Stimulated activated naive CD8-positive, alpha-beta T cell treated with anti-CD3 and anti-CD28 coated beads, Interleukin-15, amount 100 ng/mL, for 72 hours (primary cell): ENCODE data around the gene CMKLR1.

Source experiments
- ATAC-seq: fragments of 150-1000 bp; cut with Tn5 transposase; 2 replicates; pipeline ENCODE4 v1.10.0; 2021; ENCODE audit warnings: mild to moderate bottlenecking, moderate library complexity
- DNase-seq, 2 donors: peaks; one replicate each; pipeline ENCODE4 v3.0.0; 2021 to 2022
- H3K27ac Mint-ChIP-seq, 2 donors: one replicate each; pipeline ENCODE4 v1.8.0; 2022; ENCODE audit warnings: mild to moderate bottlenecking in 2 of 2, mixed read lengths in 2 of 2, moderate library complexity in 2 of 2
- H3K27me3 Mint-ChIP-seq: one replicate; pipeline ENCODE4 v1.8.0; 2022; ENCODE audit warnings: mixed read lengths
- H3K4me1 Mint-ChIP-seq: one replicate; pipeline ENCODE4 v1.8.0; 2022; ENCODE audit warnings: mild to moderate bottlenecking, mixed read lengths
- H3K4me3 Mint-ChIP-seq, 2 donors: one replicate each; pipeline ENCODE4 v1.8.0; 2022; ENCODE audit warnings: mild to moderate bottlenecking in 2 of 2, mixed read lengths in 2 of 2, moderate library complexity in 1 of 2
- H3K9me3 Mint-ChIP-seq, 2 donors: one replicate each; pipeline ENCODE4 v1.8.0; 2022; ENCODE audit warnings: mixed read lengths in 2 of 2

The CMKLR1 gene

DNA sequence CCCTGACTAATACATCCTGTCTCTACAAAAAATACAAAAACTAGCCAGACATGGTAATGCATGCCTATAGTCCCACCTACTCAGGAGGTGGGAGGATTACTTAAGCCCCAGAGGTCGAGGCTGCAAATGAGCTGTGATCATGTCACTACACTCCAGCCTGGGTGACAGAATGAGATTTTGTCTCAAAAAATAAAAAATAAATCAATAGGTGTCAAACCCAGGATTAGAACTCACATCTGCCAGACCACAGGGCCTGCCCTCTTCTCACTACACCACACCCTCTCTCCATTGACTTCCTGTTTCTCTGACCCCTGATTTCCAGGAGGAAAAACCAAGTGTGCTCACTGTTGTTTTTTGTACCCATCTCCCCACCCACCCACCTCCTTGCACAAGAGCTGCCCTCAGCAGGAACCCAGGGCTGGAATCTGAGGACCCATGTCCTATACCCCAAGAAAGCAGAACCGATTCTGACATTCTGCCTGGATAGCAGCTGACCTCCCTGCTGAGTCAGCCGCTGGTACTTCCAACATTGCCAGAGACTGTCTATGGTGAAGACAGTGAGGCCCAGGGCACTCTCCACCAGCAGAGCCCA is 6.2 kb downstream of the CMKLR1 start:
- no peaks in the 10 kb centered on the region for H3K9me3 Mint-ChIP-seq
- peaks cover 18% of the 10 kb centered on the region for H3K27me3 Mint-ChIP-seq
- no peak overlapping the region for H3K4me3 Mint-ChIP-seq
- ATAC-seq = peak; percentile 22
- H3K4me1 Mint-ChIP-seq = peaks cover 9% of the 10 kb centered on the region
- H3K27ac Mint-ChIP-seq = peak overlapping the region in 1 of 2 donors; percentile 11
- DNase-seq = no peak

- H3K9me3 Mint-ChIP-seq = no peaks in the 10 kb centered on the region
- no peak overlapping the region for H3K4me3 Mint-ChIP-seq
- peaks cover 18% of the 10 kb centered on the region for H3K27me3 Mint-ChIP-seq
- H3K27ac Mint-ChIP-seq = no peak overlapping the region
- DNase-seq = no peak
- H3K4me1 Mint-ChIP-seq = no peaks in the 10 kb centered on the region
- ATAC-seq = no peak
Observed at GRCh38 chr12:108328420-108328819, 10.7 kb downstream of the CMKLR1 start.

DNA sequence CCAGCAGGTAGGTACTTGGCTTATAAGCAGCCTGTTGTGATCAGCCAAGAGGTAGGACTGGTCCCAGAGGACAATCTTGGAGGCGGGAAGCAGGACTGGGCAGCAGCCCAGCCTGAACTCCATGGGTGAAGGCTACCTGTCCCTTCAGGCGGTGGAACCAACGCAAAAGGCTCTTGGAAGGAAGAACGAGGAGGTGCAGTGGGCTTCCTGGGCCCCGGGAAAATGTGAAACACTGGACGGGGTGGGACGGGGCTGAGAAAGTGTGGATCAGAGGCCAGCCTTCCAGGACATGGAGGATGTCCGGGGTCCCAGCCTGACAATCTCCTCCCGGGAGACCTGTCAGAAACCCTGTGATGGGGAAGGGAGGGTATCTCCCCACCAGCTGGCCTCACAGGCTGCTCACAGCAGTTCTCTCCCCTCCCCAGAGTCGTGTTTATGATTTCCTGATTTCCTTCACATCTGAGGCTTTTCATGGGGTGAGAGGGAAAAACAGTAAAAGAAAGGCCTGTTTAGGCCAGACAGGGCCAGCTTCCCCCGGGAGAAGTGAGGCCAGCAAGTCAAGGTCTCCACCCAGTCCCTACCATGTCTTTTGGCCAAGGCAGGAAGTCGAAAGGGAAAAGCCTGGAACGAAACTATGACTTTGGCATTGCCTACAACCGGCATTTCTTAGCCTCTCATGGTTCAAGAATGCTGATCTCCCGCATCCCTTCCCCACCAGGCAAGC is 11.3 kb downstream of the CMKLR1 start:
- Mint-ChIP-seq H3K27ac (no peak overlapping the region), H3K4me1 (no peaks in the 10 kb centered on the region)
- no peak for ATAC-seq

GRCh38 chr12:108326254-108326750 is 12.8 kb downstream of the CMKLR1 start:
- Mint-ChIP-seq H3K4me1 (no peaks in the 10 kb centered on the region), H3K4me3 (no peak overlapping the region), H3K27ac (no peak overlapping the region), H3K27me3 (peaks cover 18% of the 10 kb centered on the region), H3K9me3 (no peaks in the 10 kb centered on the region)
- DNase-seq (no peak), ATAC-seq (no peak)

More for the DNA sequence above, 11.3 kb downstream of the CMKLR1 start:
- no peak for DNase-seq
- Mint-ChIP-seq H3K9me3 (no peaks in the 10 kb centered on the region), H3K27me3 (peaks cover 18% of the 10 kb centered on the region), H3K4me3 (no peak overlapping the region)

DNA sequence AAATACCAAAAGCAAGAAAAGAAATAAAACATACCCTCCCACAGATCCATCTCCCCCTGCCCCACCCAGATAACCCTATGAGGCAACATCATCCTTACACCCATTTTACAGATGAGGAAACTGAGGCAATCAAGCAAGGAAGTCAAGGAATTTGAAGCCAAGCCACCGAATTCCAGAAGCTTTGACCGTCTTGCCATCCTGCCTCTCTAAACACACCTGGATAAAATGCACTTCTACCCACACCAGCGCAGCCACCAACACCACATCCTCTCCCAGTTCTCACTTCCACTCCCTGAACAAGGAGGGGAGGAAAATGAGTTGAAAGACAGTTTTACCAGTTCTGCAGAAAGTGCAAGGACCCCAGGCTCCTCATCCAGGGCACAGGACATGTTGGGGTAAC is 13.6 kb downstream of the CMKLR1 start:
- no peak for DNase-seq
- Mint-ChIP-seq H3K4me1 (no peaks in the 10 kb centered on the region), H3K9me3 (no peaks in the 10 kb centered on the region), H3K4me3 (no peak overlapping the region), H3K27me3 (peaks cover 15% of the 10 kb centered on the region), H3K27ac (peak overlapping the region in 1 of 2 donors; percentile 29)
- no peak for ATAC-seq

DNA sequence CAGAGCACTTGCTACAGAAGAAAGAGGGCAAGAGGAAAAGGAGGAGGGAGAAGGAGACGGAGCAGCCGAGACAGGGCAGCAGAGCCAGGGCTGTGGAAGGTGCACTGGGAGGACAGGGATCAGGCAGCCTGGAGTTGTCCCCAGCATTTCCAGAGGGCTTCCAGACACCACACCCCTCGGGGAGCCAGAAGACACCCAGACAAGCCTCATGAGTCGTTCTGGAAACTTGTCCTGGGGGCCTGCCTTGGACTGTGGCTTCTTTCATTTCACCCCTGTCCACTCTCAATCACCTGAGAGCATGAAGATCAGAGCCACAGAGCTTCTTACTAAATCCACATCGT is 14.1 kb downstream of the CMKLR1 start:
- ATAC-seq (no peak), DNase-seq (no peak)
- peaks cover 17% of the 10 kb centered on the region for H3K27me3 Mint-ChIP-seq
- H3K27ac Mint-ChIP-seq = no peak overlapping the region
- no peaks in the 10 kb centered on the region for H3K9me3 Mint-ChIP-seq
- no peaks in the 10 kb centered on the region for H3K4me1 Mint-ChIP-seq
- no peak overlapping the region for H3K4me3 Mint-ChIP-seq

- H3K9me3 Mint-ChIP-seq = no peaks in the 10 kb centered on the region
- no peak for ATAC-seq
- no peaks in the 10 kb centered on the region for H3K4me1 Mint-ChIP-seq
- no peak overlapping the region for H3K4me3 Mint-ChIP-seq
- no peak for DNase-seq
- peaks cover 17% of the 10 kb centered on the region for H3K27me3 Mint-ChIP-seq
- H3K27ac Mint-ChIP-seq = no peak overlapping the region
Observed at GRCh38 chr12:108324351-108325017, 14.6 kb downstream of the CMKLR1 start.

- DNase-seq (no peak), ATAC-seq (no peak)
- Mint-ChIP-seq H3K9me3 (no peaks in the 10 kb centered on the region), H3K4me3 (no peak overlapping the region), H3K4me1 (no peaks in the 10 kb centered on the region), H3K27me3 (peaks cover 25% of the 10 kb centered on the region), H3K27ac (no peak overlapping the region)
Observed at GRCh38 chr12:108323581-108323980, 15.5 kb downstream of the CMKLR1 start.

GRCh38 chr12:108322998-108323397 is 16.1 kb downstream of the CMKLR1 start:
- H3K27me3 Mint-ChIP-seq = peaks cover 26% of the 10 kb centered on the region
- H3K9me3 Mint-ChIP-seq = no peaks in the 10 kb centered on the region
- no peak overlapping the region for H3K4me3 Mint-ChIP-seq
- no peak overlapping the region for H3K27ac Mint-ChIP-seq
- H3K4me1 Mint-ChIP-seq = no peaks in the 10 kb centered on the region
- DNase-seq (no peak), ATAC-seq (no peak)

DNA sequence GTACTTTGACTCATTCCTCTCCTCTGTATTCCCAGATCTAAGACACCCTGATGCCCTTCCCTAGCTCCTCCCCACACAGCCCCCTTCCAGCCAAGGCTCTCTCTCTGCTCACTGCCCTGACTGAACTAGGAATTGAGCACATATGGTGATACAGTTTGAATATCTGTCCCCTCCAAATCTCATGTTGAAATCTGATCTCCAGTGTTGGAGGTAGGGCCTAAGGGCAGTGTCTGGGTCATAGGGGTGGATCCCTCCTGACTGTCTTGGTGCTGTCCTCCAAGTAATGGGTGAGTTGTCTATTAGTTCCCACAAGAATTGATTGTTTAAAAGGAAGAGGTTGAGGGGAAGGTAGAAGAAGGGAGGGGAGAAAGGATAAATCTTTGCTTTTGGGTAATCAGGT is 17.4 kb downstream of the CMKLR1 start:
- DNase-seq = no peak
- no peak for ATAC-seq
- H3K4me3 Mint-ChIP-seq = no peak overlapping the region
- no peaks in the 10 kb centered on the region for H3K9me3 Mint-ChIP-seq
- no peaks in the 10 kb centered on the region for H3K4me1 Mint-ChIP-seq
- no peak overlapping the region for H3K27ac Mint-ChIP-seq
- H3K27me3 Mint-ChIP-seq = peaks cover 15% of the 10 kb centered on the region

DNA sequence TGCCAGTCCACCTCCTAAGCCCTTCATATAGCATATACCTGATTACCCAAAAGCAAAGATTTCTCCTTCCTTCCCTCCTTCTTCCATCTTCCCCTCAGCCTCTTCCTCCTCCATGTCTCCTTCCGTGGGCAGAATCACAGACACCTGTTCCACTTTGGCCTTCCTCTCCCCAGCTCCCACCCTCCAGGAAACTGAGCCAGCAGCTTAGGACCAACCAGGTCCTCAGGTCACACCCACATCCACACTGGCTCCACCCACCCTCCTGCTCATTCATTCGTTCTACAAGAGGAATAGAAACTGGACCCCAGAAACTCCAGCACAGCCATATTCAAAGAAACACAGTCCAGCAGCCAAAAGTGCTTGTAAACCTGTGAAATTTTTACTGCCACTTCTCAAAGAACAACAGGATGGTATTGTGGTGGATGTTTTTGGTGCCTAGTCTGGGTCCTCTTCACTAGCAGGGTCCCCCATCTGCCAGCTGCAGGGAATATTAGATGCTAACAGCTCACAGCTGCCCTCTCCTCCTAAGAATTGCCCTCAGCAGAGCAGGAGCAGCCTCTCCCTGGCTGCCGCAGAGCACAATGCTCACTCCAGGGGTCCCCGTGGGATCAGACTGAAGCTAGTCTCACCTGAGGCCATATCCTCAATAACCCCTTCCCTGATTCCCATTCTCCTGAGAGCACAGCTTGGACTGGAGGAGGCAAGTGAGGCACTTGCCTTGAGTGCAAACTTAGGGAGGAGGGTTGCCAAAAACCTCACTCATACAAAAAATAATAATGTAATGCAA is 18.4 kb downstream of the CMKLR1 start:
- Mint-ChIP-seq H3K9me3 (no peaks in the 10 kb centered on the region), H3K4me3 (no peak overlapping the region), H3K27me3 (peaks cover 15% of the 10 kb centered on the region), H3K27ac (no peak overlapping the region), H3K4me1 (no peaks in the 10 kb centered on the region)
- ATAC-seq (no peak), DNase-seq (no peak)

DNA sequence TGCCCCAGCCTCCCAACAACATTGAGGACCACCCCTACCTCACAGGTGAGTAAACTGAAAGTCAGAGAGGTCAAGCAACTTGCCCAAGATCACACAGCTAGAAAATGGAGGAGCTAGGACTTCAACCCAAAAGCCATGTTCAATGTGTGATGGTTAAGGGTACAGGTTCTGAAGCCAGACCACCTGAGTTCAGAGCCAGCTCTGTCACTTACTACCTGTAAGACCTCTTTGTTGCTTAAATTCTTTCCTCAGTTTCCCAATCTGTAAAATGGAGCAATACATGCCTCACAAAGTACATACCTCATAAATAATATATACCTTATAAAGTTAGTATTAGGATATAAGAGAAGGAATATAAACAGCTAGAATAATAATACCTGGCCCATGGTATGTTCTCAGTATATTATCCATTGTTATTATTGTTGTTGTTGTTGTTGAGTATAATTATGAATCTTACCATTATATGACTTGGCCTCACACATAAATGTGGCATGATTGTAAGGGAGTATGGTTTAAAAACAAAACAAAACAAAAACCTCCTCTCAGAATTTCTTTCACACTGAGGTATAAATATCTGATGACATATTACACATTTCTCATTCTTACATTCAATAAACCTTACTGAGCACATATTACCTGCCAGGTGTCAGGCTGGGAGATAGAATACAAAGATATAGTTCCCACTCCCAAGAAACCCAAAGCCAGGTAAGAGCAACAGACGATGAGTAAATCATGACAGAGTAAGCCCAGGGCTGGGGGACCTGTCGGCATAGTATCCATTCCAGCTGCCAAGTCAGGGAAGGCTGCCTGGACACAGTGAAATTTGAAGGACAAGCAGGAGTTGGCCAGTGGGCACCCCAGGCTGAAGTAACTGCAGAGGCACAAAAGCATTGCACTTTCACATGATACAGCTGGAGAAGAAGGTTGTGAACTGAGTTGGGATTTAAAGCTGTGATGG is 19.6 kb downstream of the CMKLR1 start:
- ATAC-seq = no peak
- Mint-ChIP-seq H3K4me3 (no peak overlapping the region), H3K27ac (no peak overlapping the region), H3K4me1 (no peaks in the 10 kb centered on the region), H3K27me3 (peaks cover 15% of the 10 kb centered on the region), H3K9me3 (no peaks in the 10 kb centered on the region)
- no peak for DNase-seq

GRCh38 chr12:108318472-108319275 is 20.4 kb downstream of the CMKLR1 start:
- DNase-seq (no peak), ATAC-seq (no peak)
- Mint-ChIP-seq H3K4me1 (peaks cover 6% of the 10 kb centered on the region), H3K27me3 (peaks cover 15% of the 10 kb centered on the region), H3K9me3 (no peaks in the 10 kb centered on the region), H3K4me3 (no peak overlapping the region), H3K27ac (no peak overlapping the region)
